ENCODE data around the gene CRYBA2. TPM values are rescaled to one million over a fixed set of nuclear protein-coding genes. Genes with fewer than 3 reads are reported as not detected.

The CRYBA2 gene
- total and polyA plus RNA-seq, 12 donors, result 0.39 to 26.6 (median 3.9) TPM; not detected in 4

DNA sequence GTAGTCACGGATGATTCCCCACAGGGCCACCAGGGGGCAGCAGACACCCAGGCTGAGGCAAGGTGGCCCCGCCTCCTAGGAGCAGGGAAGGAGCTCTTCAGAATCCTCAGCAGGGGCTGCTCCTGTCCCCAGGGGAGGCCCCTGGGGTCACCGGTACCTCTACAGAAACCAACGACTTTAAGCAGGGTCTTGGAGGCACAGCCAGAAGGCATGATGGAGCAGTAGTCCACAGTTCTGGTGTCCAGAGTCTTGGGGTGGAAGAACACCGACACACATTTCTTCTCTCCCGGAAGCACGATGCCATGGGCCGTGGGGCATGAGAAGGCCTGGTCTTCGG is 36.6 kb upstream of the CRYBA2 start:
- intact Hi-C loops (cut with DNase I), result no loop called here
- Histone ChIP-seq H3K36me3 (replicated peaks in 1 of 2) (no peaks in the 10 kb centered on the region), H3K27ac (no peak overlapping the region), H3K27me3 (peaks cover 9% of the 10 kb centered on the region), H3K9me3 (replicated peaks in 1 of 3) (no peaks in the 10 kb centered on the region), H3K4me3 (no peak overlapping the region), H3K4me1 (replicated peaks in 1 of 2) (no peaks in the 10 kb centered on the region)
- 18 to 48% (median 36%) methylated on average over 4 to 9 of the region's 9 CpGs for whole genome bisulfite sequencing, 4 donors
- TF ChIP-seq, protein P1, sequence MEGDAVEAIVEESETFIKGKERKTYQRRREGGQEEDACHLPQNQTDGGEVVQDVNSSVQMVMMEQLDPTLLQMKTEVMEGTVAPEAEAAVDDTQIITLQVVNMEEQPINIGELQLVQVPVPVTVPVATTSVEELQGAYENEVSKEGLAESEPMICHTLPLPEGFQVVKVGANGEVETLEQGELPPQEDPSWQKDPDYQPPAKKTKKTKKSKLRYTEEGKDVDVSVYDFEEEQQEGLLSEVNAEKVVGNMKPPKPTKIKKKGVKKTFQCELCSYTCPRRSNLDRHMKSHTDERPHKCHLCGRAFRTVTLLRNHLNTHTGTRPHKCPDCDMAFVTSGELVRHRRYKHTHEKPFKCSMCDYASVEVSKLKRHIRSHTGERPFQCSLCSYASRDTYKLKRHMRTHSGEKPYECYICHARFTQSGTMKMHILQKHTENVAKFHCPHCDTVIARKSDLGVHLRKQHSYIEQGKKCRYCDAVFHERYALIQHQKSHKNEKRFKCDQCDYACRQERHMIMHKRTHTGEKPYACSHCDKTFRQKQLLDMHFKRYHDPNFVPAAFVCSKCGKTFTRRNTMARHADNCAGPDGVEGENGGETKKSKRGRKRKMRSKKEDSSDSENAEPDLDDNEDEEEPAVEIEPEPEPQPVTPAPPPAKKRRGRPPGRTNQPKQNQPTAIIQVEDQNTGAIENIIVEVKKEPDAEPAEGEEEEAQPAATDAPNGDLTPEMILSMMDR (IDR thresholded peaks at IDR 0.05), result peak; percentile 75 to 99 (median 92)
- TF ChIP-seq POLR2A (IDR thresholded peaks at IDR 0.05), result no peak
- peak; percentile 73 to 94 (median 83) for DNase-seq

DNA sequence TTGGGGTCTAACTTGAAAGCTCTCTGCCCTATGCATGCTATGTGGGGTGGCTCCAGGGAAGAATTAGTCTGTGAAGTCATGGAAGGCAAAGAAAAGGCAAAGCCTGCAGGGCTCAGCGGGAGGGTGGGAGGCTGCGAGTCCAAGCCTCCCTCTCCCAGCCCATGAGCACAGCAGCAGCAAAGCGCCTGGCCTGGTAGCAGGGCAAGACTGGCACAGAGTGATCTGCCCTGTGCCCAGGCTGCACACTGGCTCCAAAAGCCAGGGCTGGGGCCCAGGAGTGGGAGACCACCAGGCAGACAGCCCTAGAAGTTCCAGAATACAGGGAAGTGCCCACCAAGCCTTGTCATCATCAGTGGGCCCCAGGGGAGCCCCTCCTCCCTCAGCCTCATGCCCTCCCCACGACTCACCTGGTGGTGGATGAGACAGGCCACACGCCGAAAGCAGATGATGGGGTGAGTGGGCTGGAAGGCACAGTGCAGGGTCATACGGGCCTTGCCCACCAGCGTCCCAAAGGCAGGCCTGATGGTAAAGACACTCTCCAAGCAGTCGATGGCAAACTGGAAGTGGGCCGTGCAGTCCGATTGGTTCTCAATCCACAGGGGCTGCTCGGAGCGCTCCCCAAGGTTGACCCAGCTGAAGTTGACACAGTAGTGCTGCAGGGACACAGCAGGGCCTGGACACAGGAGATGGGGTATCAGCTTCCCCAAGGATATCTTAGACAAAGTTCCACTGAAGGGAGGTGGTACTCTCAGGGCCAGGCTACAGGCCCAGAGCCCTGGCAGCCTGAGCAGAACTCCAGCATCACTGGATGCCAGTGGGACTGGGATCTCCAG is 36.0 kb upstream of the CRYBA2 start:
- Histone ChIP-seq H3K27ac (no peak overlapping the region), H3K9me3 (replicated peaks in 1 of 3) (no peaks in the 10 kb centered on the region), H3K27me3 (peaks cover 9% of the 10 kb centered on the region), H3K4me1 (replicated peaks in 1 of 2) (no peaks in the 10 kb centered on the region), H3K4me3 (no peak overlapping the region), H3K36me3 (replicated peaks in 1 of 2) (no peaks in the 10 kb centered on the region)
- no peak for DNase-seq
- TF ChIP-seq, protein P1 (IDR thresholded peaks at IDR 0.05), result no peak
- no peak for TF ChIP-seq POLR2A (IDR thresholded peaks at IDR 0.05)
- 65 to 71% (median 67%) methylated on average over 13 of the region's 13 CpGs for WGBS, 4 donors
- intact Hi-C loops (cut with DNase I), result no loop called here

DNA sequence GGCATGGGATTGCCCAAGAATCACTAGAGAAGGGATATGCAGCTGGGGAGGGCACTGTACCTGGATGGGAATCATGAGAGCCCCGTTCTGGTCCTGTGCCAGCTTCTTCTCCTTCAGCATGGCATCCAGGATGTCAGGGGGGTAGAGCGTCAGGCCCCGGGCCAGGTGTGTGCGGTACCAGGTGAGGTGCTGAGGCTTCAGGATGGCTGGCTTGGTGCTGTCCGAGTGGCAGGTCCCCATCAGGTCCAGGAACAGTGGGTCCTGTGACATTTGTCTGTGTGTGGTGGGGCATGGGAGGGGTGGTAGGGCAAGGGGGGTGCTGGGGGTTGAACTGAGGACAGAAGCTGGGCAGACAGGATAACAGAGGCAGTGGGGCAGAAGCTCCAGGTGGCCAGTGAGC is 34.9 kb upstream of the CRYBA2 start:
- TF ChIP-seq POLR2A (IDR thresholded peaks at IDR 0.05), result no peak
- TF ChIP-seq, protein P1 (IDR thresholded peaks at IDR 0.05), result no peak
- DNase-seq, result no peak
- WGBS, 4 donors, result 27 to 78% (median 73%) methylated on average over 1 to 5 of the region's 5 CpGs
- intact Hi-C loops (cut with DNase I), result no loop called here
- no peaks in the 10 kb centered on the region for H3K36me3 ChIP-seq (replicated peaks in 1 of 2)
- no peaks in the 10 kb centered on the region for H3K4me1 ChIP-seq (replicated peaks in 1 of 2)
- H3K27me3 ChIP-seq, result peaks cover 9% of the 10 kb centered on the region
- H3K4me3 ChIP-seq, result no peak overlapping the region
- H3K27ac ChIP-seq, result no peak overlapping the region
- no peaks in the 10 kb centered on the region for H3K9me3 ChIP-seq (replicated peaks in 1 of 3)

DNA sequence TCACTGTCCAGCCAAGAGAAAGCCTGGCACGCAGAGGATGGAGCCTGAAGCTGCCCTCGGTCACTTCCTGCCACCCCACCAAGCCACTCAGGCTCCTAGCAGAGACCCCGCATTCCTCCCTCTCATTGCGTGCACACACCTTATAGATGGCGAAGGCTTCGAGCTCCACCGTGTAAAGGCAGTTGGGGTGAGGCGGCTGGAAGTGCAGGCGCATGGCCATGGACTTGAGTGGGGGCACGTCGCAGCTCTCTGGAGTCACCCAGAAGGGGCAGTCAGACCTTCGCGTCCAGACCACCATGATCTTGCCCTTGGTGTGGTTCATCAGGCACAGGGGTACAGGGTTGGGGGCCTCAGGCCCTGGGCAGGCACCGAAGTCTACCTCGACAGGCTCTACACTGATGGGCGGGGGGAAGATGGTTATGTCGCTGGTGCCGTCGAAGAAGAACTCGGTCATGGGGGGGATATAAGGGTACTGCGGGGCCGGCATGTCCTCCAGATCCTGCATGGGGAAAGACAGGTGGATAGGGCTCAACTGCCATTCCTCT is 34.4 kb upstream of the CRYBA2 start:
- intact Hi-C loops (cut with DNase I), result no loop called here
- 92 to 96% (median 93%) methylated on average over 10 to 22 of the region's 22 CpGs for WGBS, 4 donors

More for the DNA sequence above, 34.4 kb upstream of the CRYBA2 start:
- Histone ChIP-seq H3K9me3 (replicated peaks in 1 of 3) (no peaks in the 10 kb centered on the region), H3K36me3 (replicated peaks in 1 of 2) (no peaks in the 10 kb centered on the region), H3K4me1 (replicated peaks in 1 of 2) (no peaks in the 10 kb centered on the region), H3K4me3 (no peak overlapping the region), H3K27me3 (peaks cover 9% of the 10 kb centered on the region), H3K27ac (no peak overlapping the region)
- TF ChIP-seq, protein P1 (IDR thresholded peaks at IDR 0.05), result no peak
- TF ChIP-seq POLR2A (IDR thresholded peaks at IDR 0.05), result no peak
- no peak for DNase-seq

All from adrenal gland (tissue), 12 donors.